ENCODE measurements around the gene CLIC1. TPM values are rescaled to one million over a fixed set of nuclear protein-coding genes. Genes with fewer than 3 reads are reported as not detected.

CLIC1 gene
- total and polyA plus RNA-seq, 11 donors: 68.0 to 392 (median 124) TPM

- H3K4me1 ChIP-seq: peaks cover 0 to 46% (median 20%) of the 10 kb centered on the region in 12 donors
- TF ChIP-seq CTCF (IDR thresholded peaks at IDR 0.05) (no peak), POLR2A (IDR thresholded peaks at IDR 0.05) (no peak)
- no peaks in the 10 kb centered on the region for H3K9me3 ChIP-seq
- peak overlapping the region in 1 of 12 donors; percentile 98 for H3K27ac ChIP-seq
- DNase-seq: no peak
- H3K27me3 ChIP-seq: no peaks in the 10 kb centered on the region
- H3K4me3 ChIP-seq: no peak overlapping the region
- ATAC-seq: no peak
- 84 to 88% (median 87%) methylated on average over 12 of the region's 12 CpGs for WGBS, 4 donors
- H3K36me3 ChIP-seq: peaks cover 0 to 38% (median 25%) of the 10 kb centered on the region in 9 donors
- intact Hi-C loops (cut with DNase I): loop anchor here in 6 of 10 donors (5.0 kb wide), 4 partner anchors 37 to 107 kb away; partner anchors contain the start of genes LY6G5C (in 3 of the 6) and SAPCD1 (in 1 of the 6)
These were observed 10.6 kb downstream of the CLIC1 start for GRCh38 chr6:31725502-31726350.

- H3K4me3 ChIP-seq: peak overlapping the region in 1 of 12 donors; percentile 11
- H3K9me3 ChIP-seq: no peaks in the 10 kb centered on the region
- TF ChIP-seq CTCF (IDR thresholded peaks at IDR 0.05) (no peak), POLR2A (IDR thresholded peaks at IDR 0.05) (no peak)
- peaks cover 0 to 32% (median 22%) of the 10 kb centered on the region in 9 donors for H3K36me3 ChIP-seq
- ATAC-seq (peak in 1 of 4 donors; percentile 23), DNase-seq (peak in 4 of 5 donors; percentile 25 to 64 (median 50))
- H3K27me3 ChIP-seq: no peaks in the 10 kb centered on the region
- peak overlapping the region in 2 of 12 donors; percentile 49 to 50 for H3K27ac ChIP-seq
- H3K4me1 ChIP-seq: peaks cover 0 to 37% (median 15%) of the 10 kb centered on the region in 12 donors
- 80 to 85% (median 81%) methylated on average over 25 of the region's 25 CpGs for WGBS, 4 donors
- intact Hi-C loops (cut with DNase I): no loop called here
These were observed 12.2 kb downstream of the CLIC1 start for GRCh38 chr6:31723980-31724691.

- no peaks in the 10 kb centered on the region for H3K9me3 ChIP-seq
- H3K4me1 ChIP-seq: peaks cover 0 to 29% (median 9%) of the 10 kb centered on the region in 12 donors
- 62 to 76% (median 67%) methylated on average over 44 to 46 of the region's 46 CpGs for WGBS, 4 donors
- peak within 1 kb of the TSS in 2 of 12 donors; percentile 21 to 50 for H3K27ac ChIP-seq
- no peaks in the 10 kb centered on the region for H3K27me3 ChIP-seq
- no peak for ATAC-seq
- TF ChIP-seq CTCF (IDR thresholded peaks at IDR 0.05) (no peak), POLR2A (IDR thresholded peaks at IDR 0.05) (no peak)
- H3K36me3 ChIP-seq: peaks cover 0 to 30% (median 22%) of the 10 kb centered on the region in 9 donors
- intact Hi-C loops (cut with DNase I): no loop called here
- H3K4me3 ChIP-seq: peak within 1 kb of the TSS in 1 of 12 donors; percentile 11
- no peak for DNase-seq
These were observed 12.9 kb downstream of the CLIC1 start, which contains the start of gene MPIG6B for GRCh38 chr6:31723245-31723979. Gene MPIG6B, plus strand, starts transcription at chr6:31723373. Its CDS starts 11 bp downstream, at chr6:31723384.
